Thoracic aorta (tissue), 2 donors: ENCODE results near the gene PBLD. TPM values are rescaled to one million over a fixed set of nuclear protein-coding genes. Genes with fewer than 3 reads are reported as not detected.

Source experiments
- ATAC-seq: fragments of 150-250 bp; one replicate; pipeline ENCODE4 v1.8.0; 2017; ENCODE audit warnings: low read depth; ENCODE audit not compliant: insufficient number of reproducible peaks, low FRiP score
- DNase-seq: peaks from one replicate; pipeline ENCODE4 v3.0.0-alpha.2; 2020; ENCODE audit warnings: low spot score
- H3K27ac ChIP-seq, 2 donors: fragments of 200-600 bp; sonication (generic); 1 replicate in 1 of 2; 2 replicates in 1 of 2; pipeline ENCODE4 v1.5.1; 2016; ENCODE audit warnings: mild to moderate bottlenecking in 2 of 2, moderate library complexity in 2 of 2
- H3K27me3 ChIP-seq: fragments of 200-600 bp; sonication (generic); replicated peaks from 2 replicates; pipeline ENCODE4 v1.6.0; 2016; ENCODE audit warnings: mild to moderate bottlenecking; ENCODE audit not compliant: insufficient read depth
- H3K36me3 ChIP-seq: fragments of 200-600 bp; sonication (generic); one replicate; pipeline ENCODE4 v1.5.1; 2016
- H3K4me1 ChIP-seq, 2 donors: fragments of 200-600 bp; sonication (generic); 1 replicate in 1 of 2; 2 replicates in 1 of 2; pipeline versions ENCODE4 v1.5.1 to v1.6.0; 2016; ENCODE audit warnings: low read depth in 2 of 2, mild to moderate bottlenecking in 1 of 2; ENCODE audit not compliant: control insufficient read depth in 1 of 2
- H3K4me3 ChIP-seq: fragments of 200-600 bp; sonication (generic); 2 replicates; pipeline ENCODE4 v1.5.1; 2016; ENCODE audit warnings: mild to moderate bottlenecking
- H3K9me3 ChIP-seq: fragments of 200-600 bp; sonication (generic); 2 replicates; pipeline ENCODE4 v1.5.1; 2016
- CTCF ChIP-seq: fragments of 200-600 bp; sonication (generic); IDR thresholded peaks from one replicate; pipeline ENCODE4 v1.5.1; 2019; ENCODE audit warnings: antibody characterized with exemption
- total RNA-seq, 2 donors: library from RNA; depleted of rRNA; stranded (reverse); fragments of >200 nt; gene quantifications; one replicate each; pipeline versions ENCODE4 v1.1.0 to v1.2.3, GENCODE V29; 2016

PBLD gene
- total RNA-seq, 2 donors from 2014 or later = 8.0 to 9.5 TPM

- peak overlapping the region; percentile 79 for H3K4me3 ChIP-seq
- ATAC-seq (no peak), DNase-seq (no peak)
- peaks cover 7% of the 10 kb centered on the region for H3K36me3 ChIP-seq
- peak overlapping the region in 1 of 2 donors; percentile 99 for H3K27ac ChIP-seq
- H3K9me3 ChIP-seq = no peaks in the 10 kb centered on the region
- H3K27me3 ChIP-seq = no peaks in the 10 kb centered on the region
- TF ChIP-seq CTCF = no peak
- peaks cover 36 to 48% of the 10 kb centered on the region in 2 donors for H3K4me1 ChIP-seq
Measured at GRCh38 chr10:68334672-68335467, 2.1 kb upstream of the PBLD start.

- ATAC-seq (no peak), DNase-seq (no peak)
- H3K27me3 ChIP-seq = no peaks in the 10 kb centered on the region
- H3K9me3 ChIP-seq = no peaks in the 10 kb centered on the region
- H3K27ac ChIP-seq = peak overlapping the region; percentile 99 to 100
- TF ChIP-seq CTCF = no peak
- peak overlapping the region; percentile 79 for H3K4me3 ChIP-seq
- no peaks in the 10 kb centered on the region for H3K36me3 ChIP-seq
- H3K4me1 ChIP-seq = peaks cover 36 to 50% of the 10 kb centered on the region in 2 donors
Measured at GRCh38 chr10:68333440-68334431, 1.0 kb upstream of the PBLD start.

GRCh38 chr10:68333058-68333395 lies 299 bp upstream of the PBLD start:
- Histone ChIP-seq H3K36me3 (no peaks in the 10 kb centered on the region), H3K27me3 (no peaks in the 10 kb centered on the region), H3K4me1 (peaks cover 31 to 50% of the 10 kb centered on the region in 2 donors), H3K9me3 (no peaks in the 10 kb centered on the region), H3K27ac (peak overlapping the region; percentile 99 to 100), H3K4me3 (peak overlapping the region; percentile 79)
- DNase-seq (no peak), ATAC-seq (no peak)
- no peak for TF ChIP-seq CTCF

- H3K4me1 ChIP-seq = peaks cover 21 to 39% of the 10 kb centered on the region in 2 donors
Measured at GRCh38 chr10:68331455-68332258, 1.1 kb downstream of the PBLD start, which contains the start of gene HNRNPH3. Gene HNRNPH3 (plus strand): TSS chr10:68332064. CDS start chr10:68337222, 5,158 bp downstream.

More at GRCh38 chr10:68331455-68332258, 1.1 kb downstream of the PBLD start, which contains the start of gene HNRNPH3:
- H3K27ac ChIP-seq = peak within 1 kb of the TSS; percentile 99 to 100
- H3K4me3 ChIP-seq = peak within 1 kb of the TSS; percentile 79
- peak; percentile 82 for ATAC-seq
- no peaks in the 10 kb centered on the region for H3K27me3 ChIP-seq
- peak; percentile 15 for TF ChIP-seq CTCF
- H3K36me3 ChIP-seq = no peaks in the 10 kb centered on the region
- no peaks in the 10 kb centered on the region for H3K9me3 ChIP-seq
- DNase-seq = peak; percentile 89
